Measurements from ENCODE around the gene APOA1.

The APOA1 gene

GRCh38 chr11:116825434-116825833 lies 12.0 kb downstream of the APOA1 start:
- no peak overlapping the region for H3K4me3 ChIP-seq (ENCODE audit: low read length)
- H3K9ac ChIP-seq (ENCODE audit: low read length) = no peak overlapping the region
- no peak for DNase-seq (ENCODE audit: low read depth)
- no peaks in the 10 kb centered on the region for H3K9me3 ChIP-seq (ENCODE audit: control insufficient read depth, low read length)
- peaks cover 5% of the 10 kb centered on the region for H3K4me1 ChIP-seq (ENCODE audit: control insufficient read depth, insufficient read depth, low read length)
- H3K36me3 ChIP-seq (ENCODE audit: control insufficient read depth, insufficient read depth, low read length, severe bottlenecking) = no peaks in the 10 kb centered on the region
- H3K27me3 ChIP-seq (replicated peaks; ENCODE audit: control insufficient read depth, insufficient read depth, low read length) = no peaks in the 10 kb centered on the region

DNA sequence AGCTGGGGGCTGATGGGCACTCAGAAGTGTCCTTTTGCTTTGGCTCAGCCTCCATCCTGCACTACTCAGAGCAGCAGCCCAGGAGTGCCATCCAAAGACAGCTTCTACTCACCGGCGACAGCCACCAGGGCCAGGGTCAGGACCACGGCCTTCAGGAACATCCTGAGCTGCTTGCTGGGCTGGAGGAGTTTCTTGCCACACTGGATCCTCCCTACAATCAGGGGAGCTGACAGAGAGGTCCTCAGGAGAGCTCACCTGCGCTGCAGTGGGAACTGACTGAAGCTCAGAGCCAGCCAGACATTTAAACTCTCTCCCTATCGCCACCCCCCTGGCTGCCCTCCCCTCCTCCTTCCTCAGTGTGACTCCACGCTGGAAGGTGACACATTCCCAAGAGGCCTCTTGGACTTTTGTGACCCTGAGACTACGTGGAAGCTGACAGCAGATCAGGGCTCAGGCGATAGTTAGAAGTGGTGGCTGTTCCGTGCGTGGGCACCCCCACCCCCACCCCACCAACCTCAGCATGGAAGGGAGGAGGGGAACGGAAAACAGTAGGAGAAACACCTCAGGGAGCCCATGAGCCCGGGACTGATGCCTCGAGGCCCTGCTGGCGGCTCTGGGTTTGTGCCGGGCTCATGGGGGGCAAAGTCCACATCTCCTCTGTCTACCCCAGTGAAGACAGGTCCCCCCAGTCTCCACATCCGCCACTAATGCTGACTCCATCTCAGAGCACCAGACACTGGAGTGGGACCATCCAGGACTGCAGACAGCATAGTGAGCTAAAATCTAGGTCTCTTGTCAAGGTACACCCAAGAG lies 14.2 kb downstream of the APOA1 start, which contains the start of gene APOA4:
Gene APOA4 (minus strand): TSS at position 274 of the 813 bp plus-strand sequence. CDS start 113 bp downstream, at position 161.
- Histone ChIP-seq H3K4me3 (ENCODE audit: low read length) (no peak within 1 kb of the TSS), H3K9ac (ENCODE audit: low read length) (no peak within 1 kb of the TSS), H3K4me1 (ENCODE audit: control insufficient read depth, insufficient read depth, low read length) (no peaks in the 10 kb centered on the region), H3K9me3 (ENCODE audit: control insufficient read depth, low read length) (no peaks in the 10 kb centered on the region), H3K27me3 (replicated peaks; ENCODE audit: control insufficient read depth, insufficient read depth, low read length) (no peaks in the 10 kb centered on the region), H3K36me3 (ENCODE audit: control insufficient read depth, insufficient read depth, low read length, severe bottlenecking) (no peaks in the 10 kb centered on the region)
- no peak for DNase-seq (ENCODE audit: low read depth)

DNA sequence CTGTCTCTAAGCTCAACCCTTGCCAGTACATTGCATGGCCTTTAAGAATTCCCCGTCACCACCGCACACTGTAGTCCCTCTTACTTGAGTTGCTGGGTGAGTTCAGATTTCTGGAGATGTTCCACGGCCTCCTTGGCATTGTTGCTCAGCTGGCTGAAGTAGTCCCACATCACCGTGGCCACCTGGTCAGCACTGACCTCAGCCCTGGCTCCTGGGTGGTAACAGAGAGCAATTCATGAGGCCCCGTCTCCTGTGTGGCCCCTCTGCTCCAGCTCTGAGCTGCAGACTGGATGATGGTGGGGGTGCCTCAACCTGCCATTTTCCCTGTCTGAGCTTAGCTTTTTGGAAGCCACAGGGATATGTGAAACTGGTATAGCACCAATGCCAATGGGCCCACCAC lies 14.8 kb downstream of the APOA1 start:
- DNase-seq (ENCODE audit: low read depth) = no peak
- H3K9me3 ChIP-seq (ENCODE audit: control insufficient read depth, low read length) = no peaks in the 10 kb centered on the region
- H3K9ac ChIP-seq (ENCODE audit: low read length) = no peak overlapping the region
- H3K4me3 ChIP-seq (ENCODE audit: low read length) = no peak overlapping the region
- no peaks in the 10 kb centered on the region for H3K4me1 ChIP-seq (ENCODE audit: control insufficient read depth, insufficient read depth, low read length)
- H3K27me3 ChIP-seq (replicated peaks; ENCODE audit: control insufficient read depth, insufficient read depth, low read length) = no peaks in the 10 kb centered on the region
- H3K36me3 ChIP-seq (ENCODE audit: control insufficient read depth, insufficient read depth, low read length, severe bottlenecking) = no peaks in the 10 kb centered on the region

DNA sequence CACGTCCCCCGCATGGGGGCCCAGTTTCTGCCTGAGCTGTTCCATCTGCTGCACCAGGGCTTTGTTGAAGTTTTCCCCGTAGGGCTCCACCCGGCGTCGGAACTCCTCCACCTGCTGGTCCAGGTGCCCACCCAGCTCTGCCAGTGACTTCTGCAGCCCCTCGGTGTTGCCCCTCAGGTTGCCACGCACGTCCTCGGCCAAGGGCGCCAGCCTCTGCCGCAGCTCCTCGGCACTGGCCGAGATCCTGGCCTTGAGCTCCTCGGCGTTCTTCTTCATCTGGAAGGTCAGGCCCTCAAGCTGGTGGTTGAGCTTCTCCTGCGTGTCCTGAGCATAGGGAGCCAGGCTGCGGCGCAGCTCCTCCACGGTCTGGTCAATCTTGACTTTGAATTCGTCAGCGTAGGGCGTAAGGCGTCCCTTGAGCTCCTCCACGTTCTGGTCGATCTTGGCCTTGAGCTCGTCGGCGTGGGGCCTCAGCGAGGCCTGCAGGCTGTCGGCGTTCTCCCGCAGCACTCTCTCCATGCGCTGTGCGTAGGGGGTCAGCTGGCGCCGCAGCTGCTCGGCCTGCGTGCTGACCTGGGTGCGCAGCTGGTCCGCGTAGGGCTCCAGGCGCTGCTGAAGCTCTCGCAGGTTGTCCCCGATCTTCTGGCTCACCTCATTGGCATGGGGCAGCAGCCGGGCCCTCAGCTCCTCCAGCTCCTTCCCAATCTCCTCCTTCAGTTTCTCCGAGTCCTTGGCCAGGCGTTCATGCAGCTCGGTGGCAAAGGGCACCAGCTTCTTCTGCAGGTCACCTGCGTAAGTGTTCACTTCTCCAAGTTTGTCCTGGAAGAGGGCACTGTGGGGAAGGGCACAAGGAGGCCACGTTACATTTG lies 16.1 kb downstream of the APOA1 start:
- DNase-seq (ENCODE audit: low read depth) = no peak
- no peak overlapping the region for H3K4me3 ChIP-seq (ENCODE audit: low read length)
- H3K36me3 ChIP-seq (ENCODE audit: control insufficient read depth, insufficient read depth, low read length, severe bottlenecking) = no peaks in the 10 kb centered on the region
- no peaks in the 10 kb centered on the region for H3K27me3 ChIP-seq (replicated peaks; ENCODE audit: control insufficient read depth, insufficient read depth, low read length)
- no peak overlapping the region for H3K9ac ChIP-seq (ENCODE audit: low read length)
- no peaks in the 10 kb centered on the region for H3K4me1 ChIP-seq (ENCODE audit: control insufficient read depth, insufficient read depth, low read length)
- no peaks in the 10 kb centered on the region for H3K9me3 ChIP-seq (ENCODE audit: control insufficient read depth, low read length)

- Histone ChIP-seq H3K9ac (ENCODE audit: low read length) (no peak overlapping the region), H3K27me3 (replicated peaks; ENCODE audit: control insufficient read depth, insufficient read depth, low read length) (no peaks in the 10 kb centered on the region), H3K36me3 (ENCODE audit: control insufficient read depth, insufficient read depth, low read length, severe bottlenecking) (no peaks in the 10 kb centered on the region), H3K9me3 (ENCODE audit: control insufficient read depth, low read length) (no peaks in the 10 kb centered on the region), H3K4me3 (ENCODE audit: low read length) (no peak overlapping the region), H3K4me1 (ENCODE audit: control insufficient read depth, insufficient read depth, low read length) (no peaks in the 10 kb centered on the region)
- DNase-seq (ENCODE audit: low read depth) = no peak
These were observed 18.4 kb downstream of the APOA1 start for GRCh38 chr11:116819049-116819448.

DNA sequence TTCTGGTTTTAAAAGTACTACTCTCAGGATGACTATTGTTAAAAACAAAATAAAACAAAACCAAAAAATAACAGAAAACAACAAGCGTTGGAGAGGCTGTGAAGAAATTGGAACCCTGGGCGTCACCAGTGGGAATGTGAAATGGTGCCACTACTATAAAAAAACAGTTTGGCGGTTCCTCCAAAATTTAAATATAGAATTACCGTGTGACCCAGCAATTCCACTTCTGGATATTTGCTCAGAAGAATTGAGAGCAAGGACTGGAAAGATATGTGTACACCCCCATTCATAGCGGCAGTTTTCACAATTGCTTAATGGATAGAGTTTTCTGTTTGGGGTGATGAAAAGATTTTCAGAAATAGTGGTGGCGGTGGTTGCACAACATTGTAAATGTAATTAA lies 22.9 kb downstream of the APOA1 start:
- H3K4me1 ChIP-seq (ENCODE audit: control insufficient read depth, insufficient read depth, low read length) = no peaks in the 10 kb centered on the region
- H3K36me3 ChIP-seq (ENCODE audit: control insufficient read depth, insufficient read depth, low read length, severe bottlenecking) = no peaks in the 10 kb centered on the region
- H3K4me3 ChIP-seq (ENCODE audit: low read length) = no peak overlapping the region
- H3K9me3 ChIP-seq (ENCODE audit: control insufficient read depth, low read length) = peaks cover 3% of the 10 kb centered on the region
- no peaks in the 10 kb centered on the region for H3K27me3 ChIP-seq (replicated peaks; ENCODE audit: control insufficient read depth, insufficient read depth, low read length)
- DNase-seq (ENCODE audit: low read depth) = no peak
- no peak overlapping the region for H3K9ac ChIP-seq (ENCODE audit: low read length)

- Histone ChIP-seq H3K27me3 (replicated peaks; ENCODE audit: control insufficient read depth, insufficient read depth, low read length) (no peaks in the 10 kb centered on the region), H3K9ac (ENCODE audit: low read length) (no peak overlapping the region), H3K4me3 (ENCODE audit: low read length) (no peak overlapping the region), H3K9me3 (ENCODE audit: control insufficient read depth, low read length) (peaks cover 3% of the 10 kb centered on the region), H3K36me3 (ENCODE audit: control insufficient read depth, insufficient read depth, low read length, severe bottlenecking) (no peaks in the 10 kb centered on the region), H3K4me1 (ENCODE audit: control insufficient read depth, insufficient read depth, low read length) (peaks cover 4% of the 10 kb centered on the region)
- no peak for DNase-seq (ENCODE audit: low read depth)
These were observed 23.5 kb downstream of the APOA1 start for GRCh38 chr11:116813781-116814471.

GRCh38 chr11:116813170-116813569 lies 24.3 kb downstream of the APOA1 start:
- H3K9ac ChIP-seq (ENCODE audit: low read length) = no peak overlapping the region
- no peaks in the 10 kb centered on the region for H3K27me3 ChIP-seq (replicated peaks; ENCODE audit: control insufficient read depth, insufficient read depth, low read length)
- H3K4me3 ChIP-seq (ENCODE audit: low read length) = no peak overlapping the region
- no peak for DNase-seq (ENCODE audit: low read depth)
- H3K4me1 ChIP-seq (ENCODE audit: control insufficient read depth, insufficient read depth, low read length) = peaks cover 10% of the 10 kb centered on the region
- peaks cover 3% of the 10 kb centered on the region for H3K9me3 ChIP-seq (ENCODE audit: control insufficient read depth, low read length)
- no peaks in the 10 kb centered on the region for H3K36me3 ChIP-seq (ENCODE audit: control insufficient read depth, insufficient read depth, low read length, severe bottlenecking)

GRCh38 chr11:116812109-116812508 lies 25.3 kb downstream of the APOA1 start:
- Histone ChIP-seq H3K9me3 (ENCODE audit: control insufficient read depth, low read length) (peaks cover 3% of the 10 kb centered on the region), H3K4me3 (ENCODE audit: low read length) (no peak overlapping the region), H3K36me3 (ENCODE audit: control insufficient read depth, insufficient read depth, low read length, severe bottlenecking) (no peaks in the 10 kb centered on the region), H3K9ac (ENCODE audit: low read length) (no peak overlapping the region), H3K27me3 (replicated peaks; ENCODE audit: control insufficient read depth, insufficient read depth, low read length) (no peaks in the 10 kb centered on the region), H3K4me1 (ENCODE audit: control insufficient read depth, insufficient read depth, low read length) (peaks cover 10% of the 10 kb centered on the region)
- DNase-seq (ENCODE audit: low read depth) = no peak

DNA sequence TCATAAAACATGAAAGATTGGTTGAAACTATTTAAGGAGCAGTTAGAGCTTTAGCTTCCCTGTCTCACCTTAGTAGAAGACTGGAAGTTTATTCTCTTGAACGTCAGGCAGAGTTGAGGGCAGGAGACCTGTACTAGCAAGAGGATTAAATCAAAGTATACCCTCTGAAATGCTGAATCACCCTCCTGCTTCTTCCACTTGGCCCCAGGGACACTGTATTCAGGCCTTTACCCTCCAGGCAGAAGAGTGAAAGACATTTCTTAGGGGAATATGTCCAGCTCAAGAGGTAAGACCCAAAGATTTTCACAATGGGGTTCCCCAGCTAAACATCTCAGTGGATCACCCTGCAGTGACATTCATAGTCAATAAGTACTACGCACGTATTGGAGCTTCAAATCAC lies 26.2 kb downstream of the APOA1 start:
- no peaks in the 10 kb centered on the region for H3K27me3 ChIP-seq (replicated peaks; ENCODE audit: control insufficient read depth, insufficient read depth, low read length)
- no peak overlapping the region for H3K9ac ChIP-seq (ENCODE audit: low read length)
- no peaks in the 10 kb centered on the region for H3K36me3 ChIP-seq (ENCODE audit: control insufficient read depth, insufficient read depth, low read length, severe bottlenecking)
- no peak overlapping the region for H3K4me3 ChIP-seq (ENCODE audit: low read length)
- no peak for DNase-seq (ENCODE audit: low read depth)
- H3K4me1 ChIP-seq (ENCODE audit: control insufficient read depth, insufficient read depth, low read length) = peaks cover 10% of the 10 kb centered on the region
- peaks cover 3% of the 10 kb centered on the region for H3K9me3 ChIP-seq (ENCODE audit: control insufficient read depth, low read length)

Data from adipocyte (in vitro differentiated cells).